Esophagus squamous epithelium (tissue), 4 donors: ENCODE results near the gene GPHA2.

Experiments
- CTCF ChIP-seq, 6 experiments: fragments of 450-650 bp in 4 of 6; fragments of 200-600 bp in 2 of 6; sonication (generic) in 2 of 6; IDR thresholded peaks; one replicate each; pipeline ENCODE4 v1.5.1; 2016 to 2019; ENCODE audit warnings: antibody characterized with exemption in 6 of 6, mild to moderate bottlenecking in 4 of 6, moderate library complexity in 4 of 6
- POLR2A ChIP-seq, 4 donors: fragments of 450-650 bp; IDR thresholded peaks; one replicate each; pipeline ENCODE4 v1.6.1; 2017; ENCODE audit warnings: antibody characterized with exemption in 4 of 4, mild to moderate bottlenecking in 4 of 4, moderate library complexity in 3 of 4

GRCh38 chr11:64928957-64929356, 6.7 kb downstream of the GPHA2 start:
- no peak for TF ChIP-seq CTCF (IDR thresholded peaks at IDR 0.05)
- no peak for TF ChIP-seq POLR2A (IDR thresholded peaks at IDR 0.05)
